GM21576 (cell line): ENCODE measurements around the gene SRSF9.
"Not testable (repeated sequence)": the region's sequence is repeated elsewhere in the genome, so short reads cannot be mapped to it uniquely, and the experiment has no call there.

Experiments used
- ATAC-seq: cut with Tn5 transposase; IDR thresholded peaks from one replicate; pipeline ENCODE4 v1.9.1; 2021; ENCODE audit warnings: mild to moderate bottlenecking, moderate library complexity; ENCODE audit not compliant: unreplicated experiment

The SRSF9 gene

GRCh38 chr12:120469450-120470149 lies at the start of gene SRSF9:
TSS of gene SRSF9 (minus strand) at chr12:120469748. CDS start at chr12:120469609, 139 bp downstream.
- peak; percentile 87 for ATAC-seq

GRCh38 chr12:120519324-120519723 lies 49.8 kb upstream of the SRSF9 start:
- ATAC-seq = not testable (repeated sequence)

- no peak for ATAC-seq
These were observed 45.9 kb upstream of the SRSF9 start for GRCh38 chr12:120515496-120515895.

GRCh38 chr12:120514002-120514401 lies 44.5 kb upstream of the SRSF9 start:
- ATAC-seq = no peak

- ATAC-seq = no peak
These were observed 39.0 kb upstream of the SRSF9 start for GRCh38 chr12:120508537-120508936.

- no peak for ATAC-seq
These were observed 35.0 kb upstream of the SRSF9 start for GRCh38 chr12:120504587-120504986.

GRCh38 chr12:120500581-120500980 lies 31.0 kb upstream of the SRSF9 start:
- ATAC-seq = no peak

- ATAC-seq = no peak
These were observed 29.4 kb upstream of the SRSF9 start for GRCh38 chr12:120498870-120499515.

GRCh38 chr12:120497524-120498150 lies 28.1 kb upstream of the SRSF9 start:
- no peak for ATAC-seq

- ATAC-seq = peak; percentile 12
These were observed 27.1 kb upstream of the SRSF9 start for GRCh38 chr12:120496413-120497340.

- peak; percentile 92 for ATAC-seq
These were observed 26.3 kb upstream of the SRSF9 start, which contains the start of gene DYNLL1 for GRCh38 chr12:120495731-120496412. TSS of gene DYNLL1 (plus strand) at chr12:120496113. CDS start at chr12:120496422, 309 bp downstream.

- ATAC-seq = no peak
These were observed 25.7 kb upstream of the SRSF9 start for GRCh38 chr12:120495186-120495730.

- ATAC-seq = no peak
These were observed 21.4 kb upstream of the SRSF9 start for GRCh38 chr12:120490833-120491512.

GRCh38 chr12:120490325-120490724 lies 20.8 kb upstream of the SRSF9 start:
- ATAC-seq = no peak

GRCh38 chr12:120489018-120489417 lies 19.5 kb upstream of the SRSF9 start:
- no peak for ATAC-seq

GRCh38 chr12:120488057-120488640 lies 18.6 kb upstream of the SRSF9 start:
- ATAC-seq = no peak

- ATAC-seq = not testable (repeated sequence)
These were observed 18.0 kb upstream of the SRSF9 start for GRCh38 chr12:120487552-120487951.

- ATAC-seq = no peak
These were observed 16.7 kb upstream of the SRSF9 start for GRCh38 chr12:120485961-120486881.
